Activated T-cell treated with anti-CD3 and anti-CD28 coated beads for 48 hours (primary cell): ENCODE results near the gene SPATS2.

Experiments
- DNase-seq: peaks from one replicate; pipeline ENCODE4 v3.0.0-alpha.2; 2020; ENCODE audit warnings: low read depth

SPATS2 gene

GRCh38 chr12:49335955-49336644, 31.2 kb upstream of the SPATS2 start:
- DNase-seq, result no peak

- peak; percentile 82 for DNase-seq
Observed at GRCh38 chr12:49336645-49337584, 30.3 kb upstream of the SPATS2 start, which contains the start of gene C1QL4. TSS of gene C1QL4 (minus strand) at chr12:49337188. CDS start at chr12:49336477, 711 bp downstream.

GRCh38 chr12:49338830-49339463, 28.3 kb upstream of the SPATS2 start:
- no peak for DNase-seq

GRCh38 chr12:49339464-49339861, 27.8 kb upstream of the SPATS2 start:
- no peak for DNase-seq

GRCh38 chr12:49340095-49340870, 27.0 kb upstream of the SPATS2 start:
- no peak for DNase-seq

GRCh38 chr12:49340971-49341776, 26.1 kb upstream of the SPATS2 start:
- DNase-seq, result no peak

- DNase-seq, result no peak
Observed at GRCh38 chr12:49341777-49342065, 25.5 kb upstream of the SPATS2 start.

GRCh38 chr12:49342066-49342913, 25.0 kb upstream of the SPATS2 start:
- peak; percentile 86 for DNase-seq

- DNase-seq, result peak; percentile 47
Observed at GRCh38 chr12:49342914-49343731, 24.1 kb upstream of the SPATS2 start.

GRCh38 chr12:49344486-49345050, 22.7 kb upstream of the SPATS2 start:
- DNase-seq, result no peak

- no peak for DNase-seq
Observed at GRCh38 chr12:49345051-49345824, 22.0 kb upstream of the SPATS2 start.

- DNase-seq, result no peak
Observed at GRCh38 chr12:49345825-49346658, 21.2 kb upstream of the SPATS2 start.

GRCh38 chr12:49346659-49347310, 20.5 kb upstream of the SPATS2 start, which contains the start of gene DNAJC22:
TSS of gene DNAJC22 (plus strand) at chr12:49346888. CDS start at chr12:49348873, 1,985 bp downstream.
- DNase-seq, result no peak

- peak; percentile 75 for DNase-seq
Observed at GRCh38 chr12:49347311-49348193, 19.7 kb upstream of the SPATS2 start.

- DNase-seq, result no peak
Observed at GRCh38 chr12:49348781-49349180, 18.5 kb upstream of the SPATS2 start.

GRCh38 chr12:49349266-49349665, 18.0 kb upstream of the SPATS2 start:
- no peak for DNase-seq
